Calu3 (cell line): Measurements from ENCODE around the gene CHST8. TPM values are rescaled to one million over a fixed set of nuclear protein-coding genes. Genes with fewer than 3 reads are reported as not detected.

ENCODE experiments used
- BruUV-seq: library from RNA; stranded (reverse); fragments of 400-500 nt; replicated peaks from 2 replicates; lab custom pipeline; 2021; lab: Mats Ljungman, UMichigan
- CTCF ChIA-PET: fragments of 300-600 bp; sonication (Branson Sonifier 250); formaldehyde crosslinking; loops from one replicate; lab custom pipeline; 2022; ENCODE audit warnings: antibody characterized with exemption; lab: Charles Lee
- DNase-seq: peaks from one replicate; pipeline ENCODE4 v3.0.0; 2022
- H3K27ac Mint-ChIP-seq: one replicate; pipeline ENCODE4 v1.8.0; 2022; ENCODE audit warnings: mixed read lengths; ENCODE audit not compliant: unreplicated experiment
- H3K27me3 Mint-ChIP-seq: one replicate; pipeline ENCODE4 v1.8.0; 2022; ENCODE audit warnings: mixed read lengths; ENCODE audit not compliant: unreplicated experiment
- H3K36me3 Mint-ChIP-seq: one replicate; pipeline ENCODE4 v1.8.0; 2022; ENCODE audit warnings: mild to moderate bottlenecking, moderate library complexity, mixed read lengths; ENCODE audit not compliant: insufficient read depth, unreplicated experiment
- H3K4me1 Mint-ChIP-seq: one replicate; pipeline ENCODE4 v1.8.0; 2022; ENCODE audit warnings: mild to moderate bottlenecking, low read depth, mixed read lengths; ENCODE audit not compliant: unreplicated experiment
- H3K4me3 Mint-ChIP-seq: one replicate; pipeline ENCODE4 v1.8.0; 2022; ENCODE audit warnings: mild to moderate bottlenecking, low read depth, moderate library complexity, mixed read lengths; ENCODE audit not compliant: unreplicated experiment
- H3K9me3 Mint-ChIP-seq: one replicate; pipeline ENCODE4 v1.8.0; 2022; ENCODE audit warnings: low read depth, mixed read lengths; ENCODE audit not compliant: unreplicated experiment
- CTCF ChIP-seq: fragments of 200-600 bp; IDR thresholded peaks from one replicate; pipeline ENCODE4 v1.8.0; 2022; ENCODE audit warnings: antibody characterized with exemption; ENCODE audit not compliant: unreplicated experiment
- intact Hi-C: fragments of 100-400 bp; cut with micrococcal nuclease; formaldehyde crosslinking; loops from one replicate; pipeline ENCODE4 v1.10.0; 2022; ENCODE audit not compliant: unreplicated experiment
- total RNA-seq: library from RNA; stranded (reverse); gene quantifications from 2 replicates; pipeline ENCODE4 v1.2.3, GENCODE V29; 2022

The CHST8 gene
- total RNA-seq, 1 experiment from 2014 or later: not detected

- H3K27ac Mint-ChIP-seq: no peak overlapping the region
- no peak for TF ChIP-seq CTCF
- no peak for DNase-seq
- H3K4me3 Mint-ChIP-seq: no peak overlapping the region
- H3K36me3 Mint-ChIP-seq: no peaks in the 10 kb centered on the region
- H3K9me3 Mint-ChIP-seq: no peaks in the 10 kb centered on the region
- no TSS peak for BruUV-seq
- peaks cover 75% of the 10 kb centered on the region for H3K27me3 Mint-ChIP-seq
- no peaks in the 10 kb centered on the region for H3K4me1 Mint-ChIP-seq
- intact Hi-C loops: no loop called here
- CTCF ChIA-PET: no interaction called here
Measured at GRCh38 chr19:33667141-33667650, 45.4 kb downstream of the CHST8 start.

GRCh38 chr19:33667881-33668280 is 46.1 kb downstream of the CHST8 start:
- CTCF ChIA-PET: no interaction called here
- H3K4me3 Mint-ChIP-seq: no peak overlapping the region
- BruUV-seq: no TSS peak
- TF ChIP-seq CTCF: no peak
- DNase-seq: no peak
- intact Hi-C loops: no loop called here
- H3K27ac Mint-ChIP-seq: no peak overlapping the region
- H3K27me3 Mint-ChIP-seq: peaks cover 82% of the 10 kb centered on the region
- no peaks in the 10 kb centered on the region for H3K36me3 Mint-ChIP-seq
- H3K9me3 Mint-ChIP-seq: no peaks in the 10 kb centered on the region
- no peaks in the 10 kb centered on the region for H3K4me1 Mint-ChIP-seq

- H3K36me3 Mint-ChIP-seq: no peaks in the 10 kb centered on the region
- no peak overlapping the region for H3K27ac Mint-ChIP-seq
- H3K9me3 Mint-ChIP-seq: no peaks in the 10 kb centered on the region
- intact Hi-C loops: no loop called here
- H3K4me3 Mint-ChIP-seq: no peak overlapping the region
- CTCF ChIA-PET: no interaction called here
- no TSS peak for BruUV-seq
- H3K4me1 Mint-ChIP-seq: no peaks in the 10 kb centered on the region
- DNase-seq: no peak
- TF ChIP-seq CTCF: no peak
- peaks cover 92% of the 10 kb centered on the region for H3K27me3 Mint-ChIP-seq
Measured at GRCh38 chr19:33668968-33669367, 47.2 kb downstream of the CHST8 start.

- Mint-ChIP-seq H3K9me3 (no peaks in the 10 kb centered on the region), H3K36me3 (no peaks in the 10 kb centered on the region), H3K27me3 (peaks cover 96% of the 10 kb centered on the region), H3K4me3 (no peak overlapping the region), H3K4me1 (no peaks in the 10 kb centered on the region), H3K27ac (no peak overlapping the region)
- TF ChIP-seq CTCF: no peak
- intact Hi-C loops: no loop called here
- DNase-seq: no peak
- no TSS peak for BruUV-seq
- CTCF ChIA-PET: no interaction called here
Measured at GRCh38 chr19:33669376-33669775, 47.6 kb downstream of the CHST8 start.
